MCF 10A (cell line): ENCODE results near the gene MYL10. TPM values are rescaled to one million over a fixed set of nuclear protein-coding genes. Genes with fewer than 3 reads are reported as not detected.

Source experiments
- BruUV-seq: library from RNA; stranded (reverse); fragments of 400-500 nt; replicated peaks from 2 replicates; lab custom pipeline; 2021; lab: Mats Ljungman, UMichigan
- CTCF ChIA-PET: fragments of 300-600 bp; sonication (Branson Sonifier 250); formaldehyde crosslinking; extraction: SDS; loops from one replicate; lab custom pipeline; 2021; ENCODE audit warnings: antibody characterized with exemption, inconsistent platforms; lab: Yijun Ruan, JAX
- POLR2A ChIA-PET: fragments of 300-600, 350-650 bp; sonication (Branson Sonifier 250); formaldehyde crosslinking; extraction: SDS; loops from one replicate; lab custom pipeline; 2020; ENCODE audit warnings: antibody characterized with exemption, inconsistent platforms; lab: Yijun Ruan, JAX
- DNase-seq: peaks from one replicate; pipeline ENCODE4 v3.0.0-alpha.2; 2018; ENCODE audit not compliant: unreplicated experiment
- H3K27ac Mint-ChIP-seq: one replicate; pipeline ENCODE4 v1.8.0; 2022; ENCODE audit warnings: mild to moderate bottlenecking, low read depth, mixed read lengths; ENCODE audit not compliant: unreplicated experiment
- H3K27me3 Mint-ChIP-seq: one replicate; pipeline ENCODE4 v1.8.0; 2022; ENCODE audit warnings: mixed read lengths; ENCODE audit not compliant: insufficient read depth, unreplicated experiment
- H3K36me3 Mint-ChIP-seq: one replicate; pipeline ENCODE4 v1.8.0; 2022; ENCODE audit warnings: mild to moderate bottlenecking, moderate library complexity, mixed read lengths; ENCODE audit not compliant: insufficient read depth, unreplicated experiment
- H3K4me1 Mint-ChIP-seq: one replicate; pipeline ENCODE4 v1.8.0; 2022; ENCODE audit warnings: mixed read lengths; ENCODE audit not compliant: insufficient read depth, unreplicated experiment
- H3K4me3 Mint-ChIP-seq: one replicate; pipeline ENCODE4 v1.8.0; 2022; ENCODE audit warnings: mild to moderate bottlenecking, moderate library complexity, mixed read lengths; ENCODE audit not compliant: unreplicated experiment
- H3K9me3 Mint-ChIP-seq: one replicate; pipeline ENCODE4 v1.8.0; 2022; ENCODE audit warnings: mixed read lengths; ENCODE audit not compliant: unreplicated experiment
- intact Hi-C: fragments of 100-400 bp; cut with micrococcal nuclease; formaldehyde crosslinking; loops from 2 replicates; pipeline ENCODE4 v1.14.1; 2022
- total RNA-seq: library from RNA; stranded (reverse); gene quantifications from 2 replicates; pipeline ENCODE4 v1.2.3, GENCODE V29; 2022
- TF ChIP-seq, protein P1 (sequence below): fragments of 200-600 bp; IDR thresholded peaks from one replicate; pipeline ENCODE4 v1.8.0; 2022; ENCODE audit warnings: antibody characterized with exemption, mild to moderate bottlenecking; ENCODE audit not compliant: unreplicated experiment

MYL10 gene
- total RNA-seq, 1 experiment from 2014 or later, result not detected

DNA sequence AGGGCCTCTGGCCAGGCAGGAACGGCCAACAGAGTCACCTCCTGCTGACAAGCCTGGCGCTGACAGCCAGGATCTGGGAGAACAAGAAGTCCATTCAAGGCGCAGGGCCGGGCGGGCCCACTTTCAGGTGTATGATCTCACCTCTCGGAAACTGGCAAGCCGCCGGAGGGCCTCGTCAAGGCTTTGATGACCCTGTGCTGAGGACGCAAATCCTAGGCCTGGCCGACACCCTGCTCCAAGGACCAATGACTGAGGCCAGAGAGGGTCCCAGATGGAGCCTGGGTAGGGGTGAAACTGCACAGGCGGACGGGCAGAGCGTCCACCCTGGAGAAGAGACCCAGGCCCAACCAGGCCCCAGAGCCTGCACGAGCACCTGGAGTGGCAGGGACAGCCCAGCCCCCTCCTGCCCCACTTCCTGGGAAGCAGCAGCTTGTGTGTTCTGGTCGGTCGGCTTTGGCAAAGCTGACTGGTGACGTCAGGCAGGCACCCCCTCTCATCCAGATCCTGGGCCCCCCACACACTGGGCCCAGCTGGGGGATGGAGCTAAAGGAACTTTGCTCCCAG, 30.6 kb downstream of the MYL10 start:
- no peaks in the 10 kb centered on the region for H3K27me3 Mint-ChIP-seq
- H3K9me3 Mint-ChIP-seq, result no peaks in the 10 kb centered on the region
- BruUV-seq, result no TSS peak
- ChIA-PET CTCF (interaction anchor here (0.6 to 0.7 kb wide), 2 partner anchors 289 to 492 kb away, joined by 3 read pairs; no protein-coding TSS in a partner anchor), POLR2A (no interaction called here)
- no peaks in the 10 kb centered on the region for H3K36me3 Mint-ChIP-seq
- no peak for DNase-seq
- H3K27ac Mint-ChIP-seq, result no peak overlapping the region
- H3K4me1 Mint-ChIP-seq, result no peaks in the 10 kb centered on the region
- TF ChIP-seq, protein P1, sequence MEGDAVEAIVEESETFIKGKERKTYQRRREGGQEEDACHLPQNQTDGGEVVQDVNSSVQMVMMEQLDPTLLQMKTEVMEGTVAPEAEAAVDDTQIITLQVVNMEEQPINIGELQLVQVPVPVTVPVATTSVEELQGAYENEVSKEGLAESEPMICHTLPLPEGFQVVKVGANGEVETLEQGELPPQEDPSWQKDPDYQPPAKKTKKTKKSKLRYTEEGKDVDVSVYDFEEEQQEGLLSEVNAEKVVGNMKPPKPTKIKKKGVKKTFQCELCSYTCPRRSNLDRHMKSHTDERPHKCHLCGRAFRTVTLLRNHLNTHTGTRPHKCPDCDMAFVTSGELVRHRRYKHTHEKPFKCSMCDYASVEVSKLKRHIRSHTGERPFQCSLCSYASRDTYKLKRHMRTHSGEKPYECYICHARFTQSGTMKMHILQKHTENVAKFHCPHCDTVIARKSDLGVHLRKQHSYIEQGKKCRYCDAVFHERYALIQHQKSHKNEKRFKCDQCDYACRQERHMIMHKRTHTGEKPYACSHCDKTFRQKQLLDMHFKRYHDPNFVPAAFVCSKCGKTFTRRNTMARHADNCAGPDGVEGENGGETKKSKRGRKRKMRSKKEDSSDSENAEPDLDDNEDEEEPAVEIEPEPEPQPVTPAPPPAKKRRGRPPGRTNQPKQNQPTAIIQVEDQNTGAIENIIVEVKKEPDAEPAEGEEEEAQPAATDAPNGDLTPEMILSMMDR, result no peak
- no peak overlapping the region for H3K4me3 Mint-ChIP-seq
- intact Hi-C loops, result no loop called here

DNA sequence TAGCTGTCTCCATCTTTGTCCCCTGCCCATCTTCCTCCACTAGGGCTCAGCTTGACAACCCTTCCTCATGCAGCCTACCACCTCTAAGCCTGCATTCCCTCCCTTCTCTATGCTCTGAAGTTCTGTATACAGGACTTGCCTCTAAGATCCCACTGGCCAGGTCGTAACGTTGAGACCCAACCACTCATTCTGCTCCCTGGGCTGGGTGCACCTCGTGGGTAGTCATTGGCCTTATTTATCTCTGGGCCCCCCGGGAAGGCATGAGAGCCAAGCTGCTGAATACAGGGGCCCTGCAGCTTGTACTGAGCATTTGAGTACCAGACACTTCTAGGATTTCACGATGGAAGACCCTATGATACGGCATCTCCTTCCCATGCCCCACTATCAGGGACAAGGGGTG, 31.2 kb downstream of the MYL10 start:
- Mint-ChIP-seq H3K4me3 (no peak overlapping the region), H3K36me3 (no peaks in the 10 kb centered on the region), H3K27me3 (no peaks in the 10 kb centered on the region), H3K9me3 (no peaks in the 10 kb centered on the region), H3K4me1 (no peaks in the 10 kb centered on the region), H3K27ac (no peak overlapping the region)
- DNase-seq, result no peak
- TF ChIP-seq, protein P1, result no peak
- no TSS peak for BruUV-seq
- intact Hi-C loops, result no loop called here
- ChIA-PET POLR2A (no interaction called here), CTCF (interaction anchor here (0.7 kb wide), 1 partner anchor 55 kb away, joined by 3 read pairs; no protein-coding TSS in a partner anchor)

DNA sequence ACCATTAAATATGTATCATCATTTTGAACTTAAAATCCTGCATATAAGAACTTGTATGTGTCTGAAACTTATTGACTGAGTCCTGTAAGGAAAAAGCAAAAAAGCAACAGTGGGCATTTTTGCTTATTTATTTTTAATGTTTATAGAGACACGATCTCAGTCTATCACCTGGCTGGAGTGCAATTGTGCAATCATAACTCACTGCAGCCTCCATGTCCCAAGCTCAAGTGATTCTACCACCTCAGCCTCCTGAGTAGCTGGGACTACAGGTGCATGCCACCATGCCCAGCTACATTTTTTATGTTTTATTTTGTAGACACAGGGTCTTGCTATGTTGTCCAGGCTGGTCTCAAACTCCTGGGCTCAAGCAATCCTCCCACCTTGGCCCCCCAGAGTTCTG, 32.2 kb downstream of the MYL10 start:
- no peaks in the 10 kb centered on the region for H3K27me3 Mint-ChIP-seq
- no peak overlapping the region for H3K27ac Mint-ChIP-seq
- DNase-seq, result no peak
- intact Hi-C loops, result no loop called here
- ChIA-PET POLR2A (no interaction called here), CTCF (interaction anchor here (0.5 to 1.4 kb wide), 3 partner anchors 9 to 627 kb away, joined by 3 to 5 read pairs (median 5); no protein-coding TSS in a partner anchor)
- H3K4me3 Mint-ChIP-seq, result no peak overlapping the region
- H3K9me3 Mint-ChIP-seq, result no peaks in the 10 kb centered on the region
- no TSS peak for BruUV-seq
- TF ChIP-seq, protein P1, result no peak
- H3K36me3 Mint-ChIP-seq, result peaks cover 5% of the 10 kb centered on the region
- no peaks in the 10 kb centered on the region for H3K4me1 Mint-ChIP-seq

DNA sequence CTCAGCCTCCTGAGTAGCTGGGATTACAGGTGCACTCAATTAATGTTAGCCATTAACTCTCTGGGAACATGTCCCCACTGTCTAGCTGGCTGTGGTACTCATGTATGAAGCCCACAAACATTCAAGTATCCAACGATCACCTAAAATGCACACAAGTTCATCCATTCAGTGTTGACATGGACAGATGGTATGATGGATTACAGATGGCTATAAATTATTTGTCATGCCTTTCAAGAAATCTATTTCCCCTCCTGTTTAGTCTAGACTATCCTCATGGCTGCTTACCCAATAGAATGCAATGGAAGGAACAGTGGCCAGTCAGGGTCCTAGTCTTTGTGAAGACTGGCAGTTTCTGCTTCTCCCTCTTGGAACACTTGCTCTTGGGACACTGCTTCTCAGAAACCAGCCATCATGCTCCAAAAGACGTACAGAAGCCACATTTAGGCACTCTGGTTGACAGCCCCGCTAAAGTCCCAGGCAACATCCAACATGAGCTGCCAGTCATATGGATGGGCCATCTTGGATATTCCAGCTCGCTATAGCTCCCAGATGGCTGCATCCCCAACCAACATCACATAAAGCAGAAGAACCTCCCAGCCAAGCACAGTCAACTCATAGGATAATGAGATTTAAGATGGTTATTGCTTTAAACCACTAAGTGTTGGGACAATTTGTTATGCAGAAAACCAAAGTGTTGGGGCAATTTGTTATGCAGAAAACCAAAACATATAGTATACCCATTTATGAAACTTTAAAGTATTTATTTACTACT, 33.1 kb downstream of the MYL10 start:
- no peaks in the 10 kb centered on the region for H3K9me3 Mint-ChIP-seq
- no peak overlapping the region for H3K27ac Mint-ChIP-seq
- no peak for DNase-seq
- ChIA-PET CTCF (interaction anchor here (0.6 to 1.4 kb wide), 6 partner anchors 10 to 659 kb away, joined by 3 to 5 read pairs (median 3); no protein-coding TSS in a partner anchor), POLR2A (no interaction called here)
- H3K4me3 Mint-ChIP-seq, result no peak overlapping the region
- H3K4me1 Mint-ChIP-seq, result no peaks in the 10 kb centered on the region
- no peaks in the 10 kb centered on the region for H3K27me3 Mint-ChIP-seq
- no TSS peak for BruUV-seq
- TF ChIP-seq, protein P1, result no peak
- H3K36me3 Mint-ChIP-seq, result peaks cover 10% of the 10 kb centered on the region
- intact Hi-C loops, result no loop called here
